ENCODE results near the gene MTR.
"Not testable (repeated sequence)": the region's sequence is repeated elsewhere in the genome, so short reads cannot be mapped to it uniquely, and the experiment has no call there.

The MTR gene

DNA sequence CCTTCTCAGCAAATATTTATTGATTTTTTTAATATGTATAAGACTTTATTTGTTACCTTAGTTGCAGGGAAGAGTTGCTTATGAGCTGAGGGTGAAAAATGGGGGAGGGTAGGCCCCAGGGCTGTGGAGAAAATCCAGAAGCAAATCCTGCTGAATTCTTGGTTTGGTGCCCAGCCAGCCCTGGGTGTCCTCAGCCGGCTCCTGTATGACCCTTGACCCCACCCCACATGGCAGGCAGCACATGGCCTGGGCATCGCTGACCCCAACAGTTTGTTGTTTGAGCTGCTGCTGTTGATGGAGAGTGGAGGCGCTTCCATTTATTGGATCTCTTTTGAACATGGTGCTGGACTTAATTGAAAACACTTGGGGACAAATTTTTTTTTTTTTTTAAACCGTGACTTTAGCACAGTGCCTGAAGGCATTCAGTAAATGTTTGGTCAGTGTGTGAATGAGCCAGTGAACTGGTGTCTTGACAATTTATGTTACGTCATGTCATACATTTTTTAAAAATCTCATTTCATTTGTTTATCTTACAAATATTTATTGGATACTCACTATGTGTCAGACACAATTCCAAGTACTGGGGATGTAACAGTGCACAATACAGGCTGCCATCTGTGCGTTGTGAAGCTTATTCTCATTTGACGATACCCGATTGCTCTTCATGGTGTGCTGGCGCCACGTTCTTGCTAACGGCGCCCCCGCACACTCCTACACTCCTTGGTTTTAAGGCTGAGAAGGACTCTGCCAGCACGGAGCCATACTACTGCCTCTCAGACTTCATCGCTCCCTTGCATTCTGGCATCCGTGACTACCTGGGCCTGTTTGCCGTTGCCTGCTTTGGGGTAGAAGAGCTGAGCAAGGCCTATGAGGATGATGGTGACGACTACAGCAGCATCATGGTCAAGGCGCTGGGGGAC lies 98.8 kb downstream of the MTR start:
- no peak overlapping the region for H3K4me3 Mint-ChIP-seq
- no peaks in the 10 kb centered on the region for H3K4me1 Mint-ChIP-seq (ENCODE audit: low read depth)
- H3K27me3 Mint-ChIP-seq: no peaks in the 10 kb centered on the region
- peaks cover 100% of the 10 kb centered on the region for H3K36me3 Mint-ChIP-seq (ENCODE audit: low read depth)
- intact Hi-C loops (cut with micrococcal nuclease): no loop called here
- no peak overlapping the region for H3K27ac Mint-ChIP-seq
- no peaks in the 10 kb centered on the region for H3K9me3 Mint-ChIP-seq

DNA sequence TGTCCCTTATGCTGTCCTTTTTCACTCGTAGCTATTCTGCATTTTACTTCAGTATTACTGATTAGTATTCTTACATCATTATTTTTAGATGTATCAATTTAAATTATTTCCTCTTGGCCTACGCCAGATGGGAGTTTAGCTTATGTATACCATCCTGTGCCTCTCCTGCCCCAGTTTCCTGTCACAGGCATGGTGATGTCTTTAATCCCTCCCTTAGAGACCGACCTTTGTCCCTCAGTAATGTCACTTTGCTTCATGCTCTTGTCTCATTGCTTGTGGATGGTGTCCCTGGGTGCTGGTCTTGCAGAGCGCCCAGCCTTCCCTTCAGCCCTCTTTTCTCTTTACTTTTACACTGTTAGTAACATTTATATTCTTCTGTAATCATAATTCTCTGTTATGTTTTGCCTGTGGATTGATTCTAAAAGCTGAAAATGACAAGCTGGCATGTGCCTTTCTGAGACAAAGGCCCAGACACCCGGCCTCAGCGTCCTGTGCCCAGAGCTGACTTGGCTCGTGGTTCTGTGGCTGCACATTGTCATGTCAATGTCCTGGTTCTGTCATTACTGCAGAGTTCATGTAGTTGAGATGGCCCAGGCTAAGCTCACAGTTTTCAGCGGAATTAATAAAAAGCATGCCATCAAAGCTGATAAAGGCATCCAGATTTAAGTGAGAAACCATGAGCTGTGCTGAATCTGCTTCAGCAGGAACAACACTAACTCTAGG lies 100.7 kb downstream of the MTR start:
- H3K36me3 Mint-ChIP-seq (ENCODE audit: low read depth): peaks cover 90% of the 10 kb centered on the region
- no peaks in the 10 kb centered on the region for H3K4me1 Mint-ChIP-seq (ENCODE audit: low read depth)
- intact Hi-C loops (cut with micrococcal nuclease): no loop called here
- H3K4me3 Mint-ChIP-seq: no peak overlapping the region
- H3K27ac Mint-ChIP-seq: no peak overlapping the region
- no peaks in the 10 kb centered on the region for H3K27me3 Mint-ChIP-seq
- no peaks in the 10 kb centered on the region for H3K9me3 Mint-ChIP-seq

DNA sequence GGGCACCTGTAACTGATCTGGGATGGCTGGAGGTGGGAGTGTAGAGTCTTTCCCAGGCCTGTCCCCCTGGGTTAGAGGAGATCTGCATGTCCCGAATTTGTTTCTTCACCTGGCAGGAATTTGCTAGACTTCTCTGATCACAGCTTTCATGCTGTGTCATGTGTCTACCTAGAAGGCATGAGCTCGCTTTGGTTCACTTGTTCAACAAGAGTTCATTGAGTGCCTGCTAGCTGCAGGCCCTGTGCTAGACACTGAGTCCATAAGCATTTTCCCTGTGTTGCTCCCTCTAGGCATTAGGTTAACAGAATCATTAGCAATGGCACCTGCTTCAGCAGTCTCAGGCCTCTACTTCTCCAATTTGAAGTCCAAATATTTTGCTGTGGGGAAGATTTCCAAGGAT lies 101.6 kb downstream of the MTR start:
- H3K4me1 Mint-ChIP-seq (ENCODE audit: low read depth): no peaks in the 10 kb centered on the region
- intact Hi-C loops (cut with micrococcal nuclease): no loop called here
- peaks cover 87% of the 10 kb centered on the region for H3K36me3 Mint-ChIP-seq (ENCODE audit: low read depth)
- no peak overlapping the region for H3K4me3 Mint-ChIP-seq
- H3K9me3 Mint-ChIP-seq: no peaks in the 10 kb centered on the region
- H3K27ac Mint-ChIP-seq: no peak overlapping the region
- no peaks in the 10 kb centered on the region for H3K27me3 Mint-ChIP-seq

DNA sequence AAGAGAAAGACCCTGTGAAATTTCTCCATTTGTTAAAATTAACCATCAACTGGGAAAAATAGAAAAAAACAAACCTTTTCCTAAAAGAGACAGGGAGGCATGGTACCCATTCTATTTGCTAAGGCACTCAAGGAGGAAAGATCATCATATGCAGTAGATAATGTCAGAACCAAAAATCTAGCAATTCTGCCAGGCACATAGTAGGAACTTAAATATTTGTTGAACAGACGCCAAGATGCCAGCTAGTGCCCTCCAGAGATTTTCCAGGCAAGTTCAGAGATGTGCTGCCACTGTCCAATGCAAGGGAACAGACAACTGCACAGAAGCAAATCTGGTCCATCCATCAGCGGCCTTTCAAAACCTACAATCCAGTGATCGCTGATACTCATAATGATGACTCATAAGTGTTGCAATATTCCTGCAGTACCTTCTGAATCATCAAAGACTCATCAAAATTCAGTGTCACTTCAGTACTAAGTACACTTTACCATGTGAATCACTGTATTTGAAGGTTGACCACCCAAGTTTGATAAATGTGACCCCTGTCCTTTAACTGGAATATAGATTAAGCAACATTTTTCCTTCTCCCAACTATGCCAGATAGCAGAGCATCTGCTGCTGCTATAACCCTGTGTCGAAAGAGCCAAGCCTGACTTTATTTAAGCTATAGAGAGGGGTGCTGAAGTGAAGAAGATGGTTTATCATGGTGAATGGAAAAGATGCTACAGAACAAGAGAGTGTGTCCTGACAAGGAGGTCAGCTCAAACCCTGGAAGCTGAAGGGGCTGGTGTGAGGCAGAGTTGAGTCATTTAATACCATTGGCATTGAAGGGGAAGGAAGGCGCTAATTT lies 110.0 kb downstream of the MTR start:
- Mint-ChIP-seq H3K27ac (no peak overlapping the region), H3K27me3 (peaks cover 16% of the 10 kb centered on the region), H3K4me1 (ENCODE audit: low read depth) (peaks cover 6% of the 10 kb centered on the region), H3K9me3 (no peaks in the 10 kb centered on the region), H3K4me3 (no peak overlapping the region), H3K36me3 (ENCODE audit: low read depth) (peaks cover 10% of the 10 kb centered on the region)
- intact Hi-C loops (cut with micrococcal nuclease): no loop called here

DNA sequence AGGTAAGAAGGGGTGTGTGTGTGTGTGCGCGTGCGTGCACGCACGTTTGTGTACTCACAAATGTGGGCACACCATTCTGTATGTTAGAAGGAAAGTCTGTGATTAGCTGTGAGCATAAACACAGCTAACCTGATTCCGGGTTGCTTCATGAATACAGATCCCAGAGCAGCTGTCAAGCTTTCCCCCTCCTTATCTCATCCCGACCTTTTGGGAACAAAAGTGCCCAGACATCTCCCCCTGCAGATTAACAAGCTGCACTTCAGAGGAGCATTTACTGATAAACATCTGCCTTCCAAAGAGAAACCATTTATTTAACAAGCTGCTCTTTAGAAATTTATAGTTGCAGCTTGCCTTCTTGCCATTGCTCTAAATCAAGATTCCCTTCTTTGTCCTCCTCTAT lies 112.1 kb downstream of the MTR start:
- intact Hi-C loops (cut with micrococcal nuclease): no loop called here
- H3K4me3 Mint-ChIP-seq: no peak overlapping the region
- H3K27ac Mint-ChIP-seq: no peak overlapping the region
- H3K27me3 Mint-ChIP-seq: peaks cover 16% of the 10 kb centered on the region
- no peaks in the 10 kb centered on the region for H3K36me3 Mint-ChIP-seq (ENCODE audit: low read depth)
- no peaks in the 10 kb centered on the region for H3K9me3 Mint-ChIP-seq
- peaks cover 6% of the 10 kb centered on the region for H3K4me1 Mint-ChIP-seq (ENCODE audit: low read depth)

DNA sequence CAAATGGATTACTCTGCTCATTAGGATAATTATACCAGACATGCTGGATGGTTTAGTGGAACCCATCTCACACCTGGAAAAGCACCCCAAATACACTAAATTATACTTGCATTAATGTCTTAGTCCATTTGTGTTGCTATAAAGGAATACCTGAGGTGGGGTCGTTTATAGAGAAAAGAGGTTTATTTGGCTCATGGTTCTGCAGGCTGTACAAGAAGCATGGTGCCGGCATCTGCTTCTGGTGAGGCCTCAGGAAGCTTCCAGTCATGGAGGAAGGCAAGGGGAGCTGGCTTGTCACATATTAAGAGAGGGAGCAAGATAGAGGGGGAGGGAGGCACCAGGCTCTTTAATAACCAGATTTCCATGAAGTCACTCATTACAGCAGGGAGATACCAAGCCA lies 113.6 kb downstream of the MTR start:
- Mint-ChIP-seq H3K4me1 (ENCODE audit: low read depth) (peaks cover 6% of the 10 kb centered on the region), H3K27ac (no peak overlapping the region), H3K36me3 (ENCODE audit: low read depth) (no peaks in the 10 kb centered on the region), H3K4me3 (no peak overlapping the region), H3K9me3 (no peaks in the 10 kb centered on the region), H3K27me3 (peaks cover 16% of the 10 kb centered on the region)
- intact Hi-C loops (cut with micrococcal nuclease): no loop called here

DNA sequence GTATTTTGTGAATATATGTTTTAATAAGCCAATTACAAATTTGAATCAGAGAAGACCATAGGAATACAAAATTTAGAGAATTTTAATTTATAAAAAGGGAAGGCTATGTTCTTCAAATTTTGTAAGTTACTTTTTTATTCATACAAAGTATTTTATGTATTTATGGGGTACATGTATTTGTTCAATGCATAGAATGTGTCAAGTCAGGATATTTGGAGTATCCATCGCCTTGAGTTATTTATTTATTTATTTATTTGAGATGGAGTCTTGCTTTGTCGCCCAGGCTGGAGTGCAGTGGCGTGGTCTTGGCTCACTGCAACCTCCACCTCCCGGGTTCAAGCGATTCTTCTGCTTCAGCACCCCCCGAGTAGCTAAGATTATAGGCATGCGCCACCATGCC lies 116.0 kb downstream of the MTR start:
- intact Hi-C loops (cut with micrococcal nuclease); H3K4me1 Mint-ChIP-seq (ENCODE audit: low read depth); H3K27ac Mint-ChIP-seq; H3K4me3 Mint-ChIP-seq; H3K9me3 Mint-ChIP-seq; H3K36me3 Mint-ChIP-seq (ENCODE audit: low read depth): not testable (repeated sequence)
- H3K27me3 Mint-ChIP-seq: peaks cover 13% of the 10 kb centered on the region

DNA sequence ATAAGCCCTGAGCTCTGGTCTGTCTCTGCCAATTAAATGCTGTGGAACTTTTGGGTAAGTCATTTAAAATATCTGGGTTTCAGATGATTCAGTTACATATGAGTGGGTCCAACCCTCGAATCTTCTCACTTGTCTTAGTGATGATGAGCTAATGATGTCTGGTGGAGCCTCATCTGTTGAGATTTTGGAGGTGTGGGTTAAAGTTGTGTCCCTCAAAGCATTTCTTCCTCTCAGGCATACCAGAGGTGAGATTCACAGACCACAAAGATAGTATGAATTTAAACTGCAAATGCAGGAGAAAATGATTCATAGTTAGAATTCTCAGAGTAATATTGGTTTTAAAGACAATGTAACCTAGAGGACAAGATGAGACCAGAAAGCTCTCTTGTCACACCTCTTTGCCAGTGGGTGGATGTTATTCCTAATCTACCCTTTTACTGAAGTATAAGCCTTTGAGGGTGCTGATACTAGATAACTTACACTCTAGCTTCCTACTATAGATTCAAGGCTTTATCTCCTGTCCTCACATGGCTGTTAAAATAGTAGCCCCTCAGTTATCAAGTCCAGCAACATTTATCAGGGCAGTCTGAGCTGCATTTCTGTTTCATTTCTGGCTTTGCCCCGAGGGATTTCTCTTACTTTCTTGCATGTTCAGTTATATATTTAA lies 118.4 kb downstream of the MTR start:
- no peaks in the 10 kb centered on the region for H3K36me3 Mint-ChIP-seq (ENCODE audit: low read depth)
- peaks cover 2% of the 10 kb centered on the region for H3K27me3 Mint-ChIP-seq
- H3K9me3 Mint-ChIP-seq: peaks cover 18% of the 10 kb centered on the region
- H3K4me3 Mint-ChIP-seq: no peak overlapping the region
- no peaks in the 10 kb centered on the region for H3K4me1 Mint-ChIP-seq (ENCODE audit: low read depth)
- intact Hi-C loops (cut with micrococcal nuclease): no loop called here
- no peak overlapping the region for H3K27ac Mint-ChIP-seq

DNA sequence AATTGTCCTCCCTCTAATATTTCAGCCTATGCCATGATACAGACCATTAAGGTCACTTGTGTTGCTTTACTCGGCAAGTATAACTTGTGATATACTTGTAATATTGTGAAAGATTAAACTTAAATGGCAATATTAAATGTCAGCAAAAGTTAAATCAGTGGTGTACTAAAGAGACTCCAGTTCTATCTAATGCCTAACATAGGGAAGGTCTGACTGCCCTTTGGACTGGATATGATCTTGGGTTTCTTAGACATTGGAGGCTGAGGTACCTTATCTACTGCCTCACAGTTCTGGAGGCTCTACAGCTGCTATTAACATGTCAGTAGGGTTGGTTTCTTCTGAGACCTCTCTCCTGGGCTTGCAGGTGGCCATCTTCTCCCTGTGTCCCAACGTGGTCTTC lies 119.3 kb downstream of the MTR start:
- Mint-ChIP-seq H3K4me1 (ENCODE audit: low read depth) (no peaks in the 10 kb centered on the region), H3K27me3 (no peaks in the 10 kb centered on the region), H3K9me3 (peaks cover 18% of the 10 kb centered on the region), H3K27ac (no peak overlapping the region), H3K4me3 (no peak overlapping the region), H3K36me3 (ENCODE audit: low read depth) (no peaks in the 10 kb centered on the region)
- intact Hi-C loops (cut with micrococcal nuclease): no loop called here

DNA sequence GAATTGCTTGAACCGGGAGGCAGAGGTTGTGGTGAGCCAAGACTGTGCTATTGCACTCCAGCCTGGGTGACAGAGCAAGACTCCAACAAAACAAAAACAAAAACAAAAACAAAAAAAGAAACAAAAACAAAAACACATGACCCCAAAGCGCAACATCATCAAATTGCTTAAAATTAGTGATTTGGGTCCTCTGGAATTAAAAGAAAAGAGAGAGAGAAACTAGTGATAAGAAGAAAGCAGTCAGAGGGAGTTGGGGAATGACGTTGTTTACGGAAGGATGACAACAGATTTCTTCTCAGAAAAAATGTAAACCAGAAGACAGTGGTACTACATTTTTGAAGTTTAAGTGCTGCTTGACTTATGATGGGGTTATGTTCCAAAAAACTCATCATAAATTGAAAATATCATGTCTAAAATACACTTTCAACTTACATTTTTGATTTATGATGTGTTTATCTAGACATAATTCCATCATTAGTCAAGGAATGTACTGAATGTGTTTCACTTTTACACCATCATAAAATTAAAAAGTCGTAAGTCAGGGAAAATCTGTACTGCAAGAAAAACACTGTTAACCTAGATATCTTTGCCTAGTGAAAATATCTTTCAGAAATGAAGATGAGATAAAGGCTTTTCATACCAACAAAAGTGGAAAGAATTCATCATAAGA lies 121.2 kb downstream of the MTR start:
- no peaks in the 10 kb centered on the region for H3K27me3 Mint-ChIP-seq
- no peaks in the 10 kb centered on the region for H3K36me3 Mint-ChIP-seq (ENCODE audit: low read depth)
- no peak overlapping the region for H3K27ac Mint-ChIP-seq
- H3K4me3 Mint-ChIP-seq: no peak overlapping the region
- H3K9me3 Mint-ChIP-seq: peaks cover 18% of the 10 kb centered on the region
- intact Hi-C loops (cut with micrococcal nuclease): no loop called here
- no peaks in the 10 kb centered on the region for H3K4me1 Mint-ChIP-seq (ENCODE audit: low read depth)

DNA sequence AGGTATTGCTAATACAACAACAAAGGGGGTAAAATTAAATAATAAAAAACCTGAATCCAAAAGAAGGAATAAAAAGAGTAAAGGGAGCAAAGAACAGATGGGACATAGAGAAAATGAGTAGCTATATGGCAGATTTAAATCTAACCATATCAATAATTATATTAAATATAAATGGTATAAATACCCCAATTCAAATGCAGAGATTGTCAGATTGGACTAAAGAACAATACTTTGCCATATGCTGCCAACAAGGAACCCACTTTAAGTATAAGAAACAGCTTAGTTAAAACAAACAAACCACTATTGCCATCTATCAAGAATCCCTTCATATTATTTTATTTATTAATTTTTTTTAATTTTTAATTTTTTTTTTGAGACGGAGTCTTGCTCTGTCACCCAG lies 122.4 kb downstream of the MTR start:
- Mint-ChIP-seq H3K4me1 (ENCODE audit: low read depth) (no peaks in the 10 kb centered on the region), H3K27me3 (no peaks in the 10 kb centered on the region), H3K36me3 (ENCODE audit: low read depth) (no peaks in the 10 kb centered on the region), H3K9me3 (peaks cover 18% of the 10 kb centered on the region), H3K4me3 (no peak overlapping the region), H3K27ac (no peak overlapping the region)
- intact Hi-C loops (cut with micrococcal nuclease): no loop called here

DNA sequence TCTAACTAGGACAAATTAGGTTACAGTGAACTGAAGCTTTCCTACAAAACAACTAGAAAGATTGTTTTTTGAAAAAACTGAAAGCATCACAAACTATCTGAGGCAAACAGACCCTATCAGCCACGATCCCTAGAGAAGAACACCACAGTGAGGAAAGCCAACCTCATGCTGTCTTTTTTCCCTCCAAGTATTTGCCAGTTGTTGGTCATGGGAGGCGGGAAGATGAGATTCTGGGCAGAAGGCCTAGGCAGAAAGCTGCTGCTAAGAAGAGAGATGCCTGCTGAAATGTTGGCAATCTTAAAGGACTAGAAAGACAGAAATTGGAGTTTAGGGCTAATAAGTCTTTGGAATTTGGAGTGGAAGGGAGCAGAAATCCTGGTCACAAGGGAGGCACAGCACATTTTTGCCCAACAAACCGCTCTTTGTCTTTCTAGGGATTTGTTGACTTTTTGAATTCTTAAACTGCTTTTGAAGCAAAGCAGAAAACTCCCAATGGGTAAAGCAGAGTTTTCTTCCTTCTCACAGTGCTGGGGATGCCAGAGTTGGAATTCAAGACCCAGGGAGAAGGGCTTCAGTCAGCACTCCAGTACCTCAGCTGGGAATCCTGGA lies 125.3 kb downstream of the MTR start:
- H3K36me3 Mint-ChIP-seq (ENCODE audit: low read depth): no peaks in the 10 kb centered on the region
- no peak overlapping the region for H3K27ac Mint-ChIP-seq
- H3K27me3 Mint-ChIP-seq: no peaks in the 10 kb centered on the region
- no peaks in the 10 kb centered on the region for H3K4me1 Mint-ChIP-seq (ENCODE audit: low read depth)
- intact Hi-C loops (cut with micrococcal nuclease): no loop called here
- H3K9me3 Mint-ChIP-seq: peaks cover 18% of the 10 kb centered on the region
- no peak overlapping the region for H3K4me3 Mint-ChIP-seq

DNA sequence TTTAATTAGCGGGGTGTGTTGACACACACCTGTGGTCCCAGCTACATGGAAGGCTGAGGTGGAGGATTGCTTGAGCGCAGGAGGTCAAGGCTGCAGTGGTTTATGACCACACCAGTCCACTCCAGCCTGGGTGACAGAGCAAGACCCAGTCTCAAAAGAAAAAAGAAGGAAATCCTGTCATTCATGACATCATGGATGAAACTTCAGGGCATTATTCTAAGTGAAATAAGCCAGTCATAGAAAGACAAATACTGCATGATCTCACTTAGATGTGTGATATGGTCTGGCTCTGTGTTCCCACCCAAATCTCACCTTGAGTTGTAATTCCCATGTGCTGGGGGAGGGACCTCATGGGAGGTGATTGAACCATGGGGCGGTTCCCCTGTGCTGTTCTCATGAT lies 126.5 kb downstream of the MTR start:
- Mint-ChIP-seq H3K36me3 (ENCODE audit: low read depth) (no peaks in the 10 kb centered on the region), H3K27me3 (no peaks in the 10 kb centered on the region), H3K4me3 (no peak overlapping the region), H3K4me1 (ENCODE audit: low read depth) (no peaks in the 10 kb centered on the region), H3K9me3 (peaks cover 15% of the 10 kb centered on the region), H3K27ac (no peak overlapping the region)
- intact Hi-C loops (cut with micrococcal nuclease): no loop called here
